ENCODE data around the gene NCEH1. TPM values are rescaled to one million over a fixed set of nuclear protein-coding genes. Genes with fewer than 3 reads are reported as not detected.

Gene NCEH1
- total RNA-seq, 1 donor from 2014 or later, result 4.5 TPM

DNA sequence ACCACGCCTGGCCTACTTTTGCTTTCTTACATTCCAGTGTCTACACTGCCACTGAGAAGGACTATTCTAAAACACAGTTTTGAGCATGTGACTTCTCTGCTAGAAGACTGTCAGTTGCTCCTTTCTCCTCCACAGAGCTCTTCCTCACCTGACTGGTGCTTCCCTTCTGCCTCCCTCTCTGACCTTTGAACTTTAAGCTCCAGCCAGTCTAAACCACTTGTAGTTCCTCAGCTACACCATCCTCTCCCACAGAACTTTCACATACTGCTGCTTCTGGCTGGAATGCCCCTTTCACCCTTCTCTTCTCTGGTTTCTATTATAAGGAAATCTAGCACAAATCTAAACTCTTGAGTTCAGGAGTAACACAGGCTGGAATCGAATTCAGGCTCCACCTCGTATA is 9.1 kb downstream of the NCEH1 start:
- H3K36me3 Mint-ChIP-seq (ENCODE audit: low read depth), result peaks cover 2% of the 10 kb centered on the region
- intact Hi-C loops (cut with micrococcal nuclease), result no loop called here
- CTCF ChIA-PET, result no interaction called here
- DNase-seq, result no peak
- no peak for ATAC-seq (ENCODE audit: low read depth)
- H3K4me1 Mint-ChIP-seq, result peaks cover 11% of the 10 kb centered on the region
- no peaks in the 10 kb centered on the region for H3K27me3 Mint-ChIP-seq
- H3K4me3 Mint-ChIP-seq, result no peak overlapping the region
- H3K9me3 Mint-ChIP-seq, result no peaks in the 10 kb centered on the region
- TF ChIP-seq, protein P1, sequence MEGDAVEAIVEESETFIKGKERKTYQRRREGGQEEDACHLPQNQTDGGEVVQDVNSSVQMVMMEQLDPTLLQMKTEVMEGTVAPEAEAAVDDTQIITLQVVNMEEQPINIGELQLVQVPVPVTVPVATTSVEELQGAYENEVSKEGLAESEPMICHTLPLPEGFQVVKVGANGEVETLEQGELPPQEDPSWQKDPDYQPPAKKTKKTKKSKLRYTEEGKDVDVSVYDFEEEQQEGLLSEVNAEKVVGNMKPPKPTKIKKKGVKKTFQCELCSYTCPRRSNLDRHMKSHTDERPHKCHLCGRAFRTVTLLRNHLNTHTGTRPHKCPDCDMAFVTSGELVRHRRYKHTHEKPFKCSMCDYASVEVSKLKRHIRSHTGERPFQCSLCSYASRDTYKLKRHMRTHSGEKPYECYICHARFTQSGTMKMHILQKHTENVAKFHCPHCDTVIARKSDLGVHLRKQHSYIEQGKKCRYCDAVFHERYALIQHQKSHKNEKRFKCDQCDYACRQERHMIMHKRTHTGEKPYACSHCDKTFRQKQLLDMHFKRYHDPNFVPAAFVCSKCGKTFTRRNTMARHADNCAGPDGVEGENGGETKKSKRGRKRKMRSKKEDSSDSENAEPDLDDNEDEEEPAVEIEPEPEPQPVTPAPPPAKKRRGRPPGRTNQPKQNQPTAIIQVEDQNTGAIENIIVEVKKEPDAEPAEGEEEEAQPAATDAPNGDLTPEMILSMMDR (IDR thresholded peaks at IDR 0.05), result no peak
- no peak overlapping the region for H3K27ac Mint-ChIP-seq
- POLR2A ChIA-PET, result no interaction called here

DNA sequence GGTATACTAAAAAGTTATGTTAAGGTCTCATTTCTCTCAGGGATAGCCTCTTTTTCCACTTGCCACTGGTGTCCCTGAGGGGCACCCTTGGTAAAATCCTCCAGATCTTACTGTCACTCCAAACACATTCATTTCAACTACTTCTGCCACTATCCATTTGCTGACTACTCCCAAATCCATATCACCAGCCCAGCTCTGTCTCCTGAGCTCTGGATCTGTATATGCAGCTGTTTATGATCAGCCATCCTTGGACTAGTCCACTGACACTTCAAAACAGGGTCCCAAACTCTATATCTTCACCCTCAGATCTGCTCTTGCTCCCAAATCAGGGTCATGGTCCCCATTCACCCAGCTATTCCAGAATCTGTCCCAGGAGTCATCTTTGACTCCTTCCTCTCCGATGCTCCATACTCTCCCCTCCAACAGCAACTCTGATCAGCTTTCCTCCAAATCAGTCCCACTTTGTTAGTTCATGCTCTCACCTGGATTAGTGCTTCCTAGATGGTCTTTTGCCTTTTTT is 9.9 kb downstream of the NCEH1 start:
- Mint-ChIP-seq H3K27ac (no peak overlapping the region), H3K36me3 (ENCODE audit: low read depth) (peaks cover 2% of the 10 kb centered on the region), H3K27me3 (no peaks in the 10 kb centered on the region), H3K4me3 (no peak overlapping the region), H3K4me1 (peaks cover 11% of the 10 kb centered on the region), H3K9me3 (no peaks in the 10 kb centered on the region)
- ChIA-PET POLR2A (no interaction called here), CTCF (interaction anchor here (1.4 kb wide), 1 partner anchor 28 kb away, joined by 3 read pairs; no protein-coding TSS in a partner anchor)
- intact Hi-C loops (cut with micrococcal nuclease), result no loop called here
- DNase-seq (no peak), ATAC-seq (ENCODE audit: low read depth) (no peak)
- TF ChIP-seq, protein P1 (IDR thresholded peaks at IDR 0.05), result no peak

GRCh38 chr3:172700256-172700655 is 10.6 kb downstream of the NCEH1 start:
- Mint-ChIP-seq H3K36me3 (ENCODE audit: low read depth) (peaks cover 2% of the 10 kb centered on the region), H3K4me3 (no peak overlapping the region), H3K27ac (no peak overlapping the region), H3K27me3 (no peaks in the 10 kb centered on the region), H3K4me1 (peaks cover 11% of the 10 kb centered on the region), H3K9me3 (no peaks in the 10 kb centered on the region)
- ChIA-PET POLR2A (no interaction called here), CTCF (interaction anchor here (1.4 kb wide), 1 partner anchor 27 kb away, joined by 3 read pairs; no protein-coding TSS in a partner anchor)
- DNase-seq (no peak), ATAC-seq (ENCODE audit: low read depth) (no peak)
- intact Hi-C loops (cut with micrococcal nuclease), result no loop called here
- TF ChIP-seq, protein P1 (IDR thresholded peaks at IDR 0.05), result no peak

DNA sequence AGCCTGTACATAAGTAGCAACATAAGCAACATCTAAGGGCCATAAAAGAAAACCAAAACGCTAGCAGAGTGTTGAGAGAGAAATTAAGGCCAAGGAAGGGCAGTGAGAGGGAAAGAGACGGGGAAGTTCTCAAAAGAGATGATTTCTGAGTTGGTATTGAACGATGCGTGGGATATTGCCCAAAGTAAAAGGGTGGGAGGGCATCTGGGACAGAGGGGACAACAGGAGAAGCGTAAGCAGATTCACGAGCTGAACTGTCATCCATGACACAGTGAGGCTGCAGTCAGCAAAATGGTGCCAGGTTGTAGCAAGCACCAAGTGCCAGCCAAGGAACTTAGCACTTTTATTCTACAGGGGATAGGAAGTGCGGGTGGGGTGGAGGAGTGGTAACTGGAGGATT is 11.8 kb downstream of the NCEH1 start:
- H3K36me3 Mint-ChIP-seq (ENCODE audit: low read depth), result peaks cover 2% of the 10 kb centered on the region
- ChIA-PET POLR2A (no interaction called here), CTCF (no interaction called here)
- no peaks in the 10 kb centered on the region for H3K27me3 Mint-ChIP-seq
- intact Hi-C loops (cut with micrococcal nuclease), result no loop called here
- H3K4me3 Mint-ChIP-seq, result no peak overlapping the region
- H3K27ac Mint-ChIP-seq, result no peak overlapping the region
- DNase-seq (no peak), ATAC-seq (ENCODE audit: low read depth) (no peak)
- H3K4me1 Mint-ChIP-seq, result peaks cover 8% of the 10 kb centered on the region
- TF ChIP-seq, protein P1 (IDR thresholded peaks at IDR 0.05), result no peak
- H3K9me3 Mint-ChIP-seq, result no peaks in the 10 kb centered on the region

DNA sequence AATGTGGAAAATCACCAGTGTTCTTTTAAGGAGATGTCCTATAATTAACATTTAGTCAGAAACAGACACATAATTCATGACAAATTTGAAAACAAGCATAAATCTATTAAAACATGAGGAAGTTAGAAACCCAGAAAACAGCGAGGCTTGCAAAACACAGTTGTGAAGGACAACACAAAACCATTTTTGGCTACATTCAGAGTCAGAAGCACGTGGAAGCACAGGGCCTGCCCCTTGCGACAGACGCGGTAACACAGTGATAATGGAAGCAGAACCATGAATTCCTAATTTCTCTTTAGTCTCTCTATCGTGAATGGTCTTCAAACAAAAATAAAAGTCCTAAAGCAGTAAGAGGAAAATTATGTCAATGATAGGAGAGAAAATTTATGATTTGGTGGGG is 12.2 kb downstream of the NCEH1 start:
- Mint-ChIP-seq H3K27ac (no peak overlapping the region), H3K36me3 (ENCODE audit: low read depth) (peaks cover 2% of the 10 kb centered on the region), H3K4me3 (no peak overlapping the region), H3K9me3 (no peaks in the 10 kb centered on the region), H3K27me3 (no peaks in the 10 kb centered on the region), H3K4me1 (peaks cover 6% of the 10 kb centered on the region)
- ChIA-PET POLR2A (no interaction called here), CTCF (no interaction called here)
- ATAC-seq (ENCODE audit: low read depth) (no peak), DNase-seq (no peak)
- intact Hi-C loops (cut with micrococcal nuclease), result no loop called here
- TF ChIP-seq, protein P1 (IDR thresholded peaks at IDR 0.05), result no peak

Data from activated B cell treated with CpG ODN at 0.5 μM for 24 hours (primary cell).